KOPT-K1 (cell line): ENCODE measurements around the gene AXIN2.

ENCODE experiments used
- H3K27ac ChIP-seq: fragments of 200-600 bp; sonication (generic); 2 replicates; pipeline ENCODE4 v1.5.1; 2016; ENCODE audit warnings: antibody characterized with exemption, mild to moderate bottlenecking, low read depth, low read length; ENCODE audit not compliant: poor library complexity, severe bottlenecking
- H3K36me3 ChIP-seq: fragments of 200-600 bp; sonication (generic); 2 replicates; pipeline ENCODE4 v1.5.1; 2017; ENCODE audit warnings: antibody characterized with exemption, mild to moderate bottlenecking, low read length, moderate library complexity; ENCODE audit not compliant: insufficient read depth
- H3K9me3 ChIP-seq: fragments of 200-600 bp; sonication (generic); 2 replicates; pipeline ENCODE4 v1.5.1; 2017; ENCODE audit warnings: antibody characterized with exemption, low read length, mild to moderate bottlenecking; ENCODE audit not compliant: insufficient read depth, poor library complexity, severe bottlenecking

The AXIN2 gene

DNA sequence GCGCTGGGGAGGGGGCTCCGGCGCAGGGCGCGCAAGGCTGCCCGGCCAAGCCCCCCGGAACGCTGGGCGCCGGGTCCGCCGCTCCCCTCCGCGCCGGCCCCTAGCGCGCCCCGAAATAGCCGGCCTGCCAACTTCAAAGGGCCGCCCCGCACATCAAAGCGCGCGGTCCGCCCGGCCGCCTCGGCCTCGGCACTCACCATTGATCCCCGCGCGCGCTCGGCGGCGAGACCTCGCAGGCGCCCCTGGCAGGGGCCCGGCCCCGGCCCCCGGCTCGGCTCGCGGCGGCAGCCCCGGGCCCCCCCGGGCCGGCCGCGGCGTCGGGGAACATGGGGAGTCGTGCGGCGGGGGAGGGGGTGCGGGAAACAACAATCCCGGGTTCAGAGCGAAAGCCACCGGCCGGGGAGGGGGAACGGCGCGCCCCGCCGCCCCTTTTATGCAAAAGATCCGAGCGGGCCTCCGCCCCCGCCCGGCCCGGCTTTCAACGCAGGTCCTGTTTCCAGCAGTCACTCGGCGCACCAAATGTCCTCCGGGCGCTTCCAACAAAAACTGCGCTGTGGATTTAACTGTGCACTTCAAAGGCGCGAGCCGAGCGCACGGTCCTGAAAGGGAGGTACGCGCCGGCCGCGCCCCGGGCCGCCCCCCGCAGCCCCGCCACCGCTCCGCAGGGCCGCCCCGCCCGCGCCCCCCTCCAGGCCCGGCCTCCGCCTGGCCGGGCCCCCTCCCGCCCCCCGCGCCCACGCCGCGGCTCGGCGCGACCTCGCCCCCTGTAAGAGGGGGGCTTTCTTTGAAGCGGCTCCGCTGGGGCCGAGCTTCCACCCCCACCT, 608 bp downstream of the AXIN2 start:
- Histone ChIP-seq H3K27ac (peak overlapping the region; percentile 42), H3K9me3 (no peaks in the 10 kb centered on the region), H3K36me3 (no peaks in the 10 kb centered on the region)

DNA sequence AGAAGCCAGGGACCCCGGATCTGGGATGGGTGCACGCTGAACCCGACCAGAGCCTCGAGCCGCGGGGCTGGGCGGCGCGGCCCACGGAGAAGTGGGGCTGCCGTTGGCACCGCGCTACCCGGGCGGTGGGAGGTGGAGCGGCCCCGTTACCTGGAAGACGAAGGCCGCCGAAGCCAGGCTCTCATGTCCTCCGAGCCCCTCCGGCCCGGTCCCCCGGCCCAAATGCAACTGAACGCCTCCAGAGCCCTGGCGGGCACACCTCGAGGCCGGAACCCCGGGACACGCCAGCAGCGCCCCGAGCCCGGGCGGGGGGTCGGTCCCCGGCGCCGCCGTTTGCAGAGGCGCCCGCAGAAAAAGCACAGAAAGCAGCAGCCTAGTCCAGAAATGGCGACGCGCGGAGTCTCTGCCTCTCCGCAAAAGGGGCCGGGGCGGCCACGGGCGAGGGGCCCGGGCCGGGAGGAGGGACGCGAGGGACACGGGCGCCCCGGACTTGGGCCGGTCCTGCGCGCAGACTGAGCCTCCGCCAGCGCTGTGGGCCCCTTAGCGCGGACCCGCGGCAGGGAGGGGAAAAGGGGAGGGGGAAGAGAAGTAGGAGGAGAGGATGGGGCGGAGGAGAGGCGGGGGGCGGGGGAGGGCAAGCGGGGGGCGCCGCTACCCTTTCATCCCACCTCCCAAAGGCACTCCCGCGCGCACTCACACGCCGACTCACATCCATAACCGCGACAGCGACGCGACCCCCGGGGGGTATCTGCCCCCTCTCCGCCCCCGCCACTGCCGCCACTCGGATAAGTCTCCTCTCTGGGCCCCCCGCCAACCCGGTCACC, 1.4 kb downstream of the AXIN2 start:
- H3K36me3 ChIP-seq, result no peaks in the 10 kb centered on the region
- H3K27ac ChIP-seq, result peak overlapping the region; percentile 34
- no peaks in the 10 kb centered on the region for H3K9me3 ChIP-seq

DNA sequence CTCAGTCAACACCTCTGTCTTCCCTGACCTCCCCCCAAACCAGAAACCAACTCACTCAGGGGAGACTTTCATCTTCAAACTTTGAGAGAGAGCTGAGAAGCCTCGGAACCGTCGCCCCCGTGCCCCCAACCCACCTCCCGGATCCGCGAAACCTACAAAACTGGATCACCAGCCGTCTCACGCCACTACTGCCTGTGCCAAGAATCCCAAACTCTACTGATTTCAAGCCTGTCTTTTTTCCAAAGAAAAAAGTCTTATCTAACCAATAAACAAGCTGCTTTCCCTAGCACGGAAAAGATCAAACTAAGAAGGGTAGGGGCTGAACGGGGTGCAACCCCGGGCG, 2.0 kb downstream of the AXIN2 start:
- H3K9me3 ChIP-seq, result no peaks in the 10 kb centered on the region
- no peaks in the 10 kb centered on the region for H3K36me3 ChIP-seq
- H3K27ac ChIP-seq, result no peak overlapping the region

DNA sequence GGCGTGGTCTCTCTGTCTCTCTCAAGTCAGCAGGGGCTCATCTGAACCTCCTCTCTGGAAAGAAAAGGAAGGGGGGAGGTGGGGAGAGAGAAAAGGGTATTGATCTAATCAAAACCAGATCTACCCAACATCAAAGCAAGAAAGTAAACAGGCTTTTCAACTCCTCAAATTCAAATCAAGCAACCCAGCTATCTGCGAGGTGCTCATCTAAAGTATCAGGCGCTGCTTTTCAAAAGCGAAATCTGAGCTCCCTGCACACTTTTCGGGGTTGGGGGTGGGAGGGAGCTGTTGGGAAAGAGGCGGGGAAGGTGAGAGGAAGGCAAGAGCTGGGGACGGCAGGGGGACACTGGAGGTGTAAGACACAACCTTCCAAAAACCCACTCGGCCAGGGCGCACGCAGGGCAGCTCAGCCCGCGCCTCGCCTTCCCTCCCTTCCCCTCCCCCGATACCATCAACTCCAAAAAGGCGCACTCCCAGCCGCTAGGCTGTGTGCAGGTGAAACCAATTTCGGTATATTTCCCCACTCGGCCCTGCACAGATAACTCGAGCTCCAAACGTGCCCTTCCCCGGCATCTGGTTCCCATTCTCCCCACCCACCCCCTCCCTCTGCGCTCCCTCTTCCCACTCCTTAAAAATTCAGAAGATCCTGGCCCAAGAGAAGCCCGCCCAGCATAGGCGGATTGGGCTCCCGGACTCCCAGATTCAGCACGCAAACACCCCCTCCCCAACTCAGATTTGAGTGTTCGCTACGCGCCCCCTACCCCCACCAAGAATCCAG, 2.6 kb downstream of the AXIN2 start:
- no peak overlapping the region for H3K27ac ChIP-seq

DNA sequence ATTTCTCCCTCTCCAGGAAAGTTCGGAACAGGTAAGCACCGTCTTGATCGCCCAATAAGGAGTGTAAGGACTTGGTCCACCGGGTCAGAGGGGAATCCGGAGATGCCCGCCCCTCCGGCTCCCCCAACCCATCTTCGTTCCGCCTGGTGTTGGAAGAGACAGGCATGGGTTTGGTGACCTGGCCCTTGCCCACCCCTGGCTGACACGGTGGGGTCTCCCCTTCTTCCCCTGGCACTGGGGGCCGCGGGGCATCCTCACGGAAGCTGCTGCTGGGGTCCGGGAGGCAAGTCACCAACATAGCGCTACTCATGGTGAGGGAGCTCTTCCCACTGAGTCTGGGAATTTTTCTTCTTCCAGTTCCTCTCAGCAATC, 3.2 kb downstream of the AXIN2 start:
- no peaks in the 10 kb centered on the region for H3K36me3 ChIP-seq

More for the DNA sequence above, 2.6 kb downstream of the AXIN2 start:
- no peaks in the 10 kb centered on the region for H3K36me3 ChIP-seq
- no peaks in the 10 kb centered on the region for H3K9me3 ChIP-seq

DNA sequence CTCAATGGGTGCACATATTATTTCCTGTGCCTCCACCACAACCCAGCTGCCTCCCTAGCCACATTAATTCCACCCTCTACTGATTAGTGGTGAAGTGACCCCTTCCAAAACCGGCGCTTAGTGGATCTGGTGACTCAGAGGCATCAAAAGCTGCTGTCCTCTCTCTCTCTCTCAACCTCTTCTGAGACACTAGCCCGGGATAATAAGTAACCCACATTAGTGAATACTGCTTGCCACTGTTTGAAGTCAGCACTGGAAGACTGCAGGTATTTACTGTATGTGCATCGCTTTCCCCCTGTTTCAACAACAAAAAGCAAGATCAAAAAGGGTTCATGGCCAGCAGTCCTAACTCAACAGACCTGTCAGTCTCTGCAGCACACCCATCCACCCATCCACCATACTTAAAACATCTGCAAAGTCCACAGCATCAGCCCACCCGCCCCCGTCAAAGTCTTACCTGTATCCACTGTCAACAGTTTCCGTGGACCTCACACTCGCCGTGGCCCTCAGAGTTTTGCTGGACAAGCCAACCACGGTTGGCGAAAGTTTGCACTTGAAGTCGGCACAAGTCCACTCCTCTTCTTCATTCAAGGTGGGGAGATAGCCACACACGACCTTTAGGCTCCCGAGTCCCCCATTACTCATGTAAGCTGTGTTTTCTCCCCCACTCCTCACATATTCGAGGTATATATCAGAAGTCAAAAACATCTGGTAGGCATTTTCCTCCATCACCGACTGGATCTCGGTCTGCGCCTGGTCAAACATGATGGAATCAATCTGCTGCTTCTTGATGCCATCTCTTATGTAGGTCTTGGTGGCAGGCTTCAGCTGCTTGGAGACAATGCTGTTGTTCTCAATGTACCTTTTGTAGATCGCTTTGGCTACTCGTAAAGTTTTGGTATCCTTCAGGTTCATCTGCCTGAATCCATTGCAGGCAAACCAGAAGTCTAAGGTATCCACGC, 3.8 kb downstream of the AXIN2 start:
- Histone ChIP-seq H3K9me3 (no peaks in the 10 kb centered on the region), H3K27ac (no peak overlapping the region), H3K36me3 (no peaks in the 10 kb centered on the region)

More for the DNA sequence above, 3.2 kb downstream of the AXIN2 start:
- no peak overlapping the region for H3K27ac ChIP-seq
- H3K9me3 ChIP-seq, result no peaks in the 10 kb centered on the region

DNA sequence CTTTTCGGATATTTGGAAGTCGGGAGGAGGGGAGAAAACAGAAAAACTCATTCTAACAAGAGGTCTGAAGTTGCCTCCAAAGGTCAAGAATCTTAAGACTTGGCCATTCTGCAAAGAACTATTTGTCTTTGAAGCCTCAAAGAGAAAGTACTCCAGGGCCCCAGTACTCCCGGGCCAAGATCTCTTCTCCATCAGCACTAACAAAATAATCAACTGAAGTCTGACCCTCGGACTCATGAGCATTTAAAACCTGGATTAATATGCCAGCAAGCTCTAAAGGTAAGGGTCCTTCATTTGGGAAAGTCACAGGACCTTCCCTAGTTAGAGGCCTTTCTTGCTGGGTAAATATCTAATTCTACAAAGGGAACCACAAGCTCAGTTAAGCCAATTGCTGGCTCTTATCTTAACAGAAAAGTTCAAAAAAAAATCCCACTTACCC, 4.5 kb downstream of the AXIN2 start:
- Histone ChIP-seq H3K27ac (no peak overlapping the region), H3K9me3 (no peaks in the 10 kb centered on the region), H3K36me3 (no peaks in the 10 kb centered on the region)

DNA sequence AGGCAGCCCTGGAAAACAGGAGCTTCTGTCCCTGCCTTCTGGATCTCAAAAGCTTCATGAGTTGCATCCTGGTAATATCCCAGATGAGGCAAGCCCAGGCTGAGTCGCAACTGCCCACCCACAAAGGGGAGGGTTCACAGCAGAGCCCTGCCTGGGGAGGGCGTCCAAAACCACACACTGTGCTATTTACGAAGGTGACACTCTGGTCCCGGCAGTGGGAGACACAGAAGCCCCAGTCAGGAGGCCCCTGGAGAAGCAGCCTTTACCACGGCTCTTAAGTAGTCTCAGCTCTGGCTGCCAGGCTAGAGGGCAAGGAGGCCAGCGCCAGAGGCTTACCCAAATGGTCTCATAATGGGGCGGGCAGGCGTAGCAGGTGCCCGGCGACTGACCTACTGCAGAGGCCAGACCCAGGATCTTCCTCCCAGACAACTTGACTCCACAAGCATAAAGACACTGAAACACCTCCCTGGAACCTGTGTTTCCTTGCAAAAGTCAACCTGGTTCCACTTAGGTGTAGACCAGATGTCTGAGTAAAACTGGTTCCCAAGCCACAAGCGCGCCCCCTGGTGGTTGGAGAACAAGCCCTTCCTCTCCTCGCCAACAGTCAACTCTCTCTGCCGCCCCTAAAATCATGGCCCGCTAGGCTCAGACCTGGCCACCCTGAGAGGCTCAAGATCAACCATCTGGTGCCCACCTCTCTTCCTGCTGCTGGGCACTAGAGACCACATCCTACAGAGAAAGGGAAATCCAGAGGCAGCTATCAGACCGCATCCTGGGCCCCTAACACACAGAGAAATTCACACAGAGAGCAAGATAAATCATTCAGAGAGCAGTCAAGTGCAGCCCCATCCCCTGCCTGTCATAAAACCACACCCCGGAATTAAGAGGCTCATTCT, 5.2 kb downstream of the AXIN2 start:
- H3K36me3 ChIP-seq, result no peaks in the 10 kb centered on the region
- no peaks in the 10 kb centered on the region for H3K9me3 ChIP-seq
- no peak overlapping the region for H3K27ac ChIP-seq

DNA sequence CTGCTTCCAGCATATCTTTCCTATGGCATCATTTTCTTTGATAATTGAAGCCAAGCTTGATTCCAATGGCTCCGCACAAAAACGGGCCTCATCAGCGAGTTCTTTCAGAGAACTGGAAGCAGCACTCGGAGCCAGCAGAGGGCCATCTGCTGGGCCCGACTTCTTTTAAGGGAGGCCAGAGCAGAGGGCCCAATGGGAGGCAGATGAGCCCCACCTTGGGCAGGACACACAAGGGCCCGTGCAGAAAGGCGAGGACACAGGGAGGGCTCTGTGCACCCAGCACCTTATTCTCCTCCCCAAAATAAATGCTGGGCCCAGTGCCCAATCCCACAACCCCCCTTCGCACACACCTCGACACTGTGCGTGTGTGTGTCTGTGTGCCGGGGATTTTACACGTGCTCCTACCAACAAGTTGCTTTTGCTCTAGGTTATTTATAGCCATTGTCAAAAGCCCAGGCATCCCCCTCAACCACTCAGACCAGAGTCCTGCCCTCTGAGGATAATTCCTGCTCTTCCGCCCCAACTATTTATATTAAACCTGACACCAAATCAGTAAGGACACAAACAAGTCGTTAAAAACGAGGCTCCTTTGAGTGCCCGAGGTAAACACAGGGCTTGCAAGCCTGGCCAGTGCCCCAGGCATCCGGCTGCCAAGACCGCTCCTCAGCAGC, 6.8 kb downstream of the AXIN2 start:
- Histone ChIP-seq H3K9me3 (no peaks in the 10 kb centered on the region), H3K27ac (no peak overlapping the region), H3K36me3 (no peaks in the 10 kb centered on the region)

DNA sequence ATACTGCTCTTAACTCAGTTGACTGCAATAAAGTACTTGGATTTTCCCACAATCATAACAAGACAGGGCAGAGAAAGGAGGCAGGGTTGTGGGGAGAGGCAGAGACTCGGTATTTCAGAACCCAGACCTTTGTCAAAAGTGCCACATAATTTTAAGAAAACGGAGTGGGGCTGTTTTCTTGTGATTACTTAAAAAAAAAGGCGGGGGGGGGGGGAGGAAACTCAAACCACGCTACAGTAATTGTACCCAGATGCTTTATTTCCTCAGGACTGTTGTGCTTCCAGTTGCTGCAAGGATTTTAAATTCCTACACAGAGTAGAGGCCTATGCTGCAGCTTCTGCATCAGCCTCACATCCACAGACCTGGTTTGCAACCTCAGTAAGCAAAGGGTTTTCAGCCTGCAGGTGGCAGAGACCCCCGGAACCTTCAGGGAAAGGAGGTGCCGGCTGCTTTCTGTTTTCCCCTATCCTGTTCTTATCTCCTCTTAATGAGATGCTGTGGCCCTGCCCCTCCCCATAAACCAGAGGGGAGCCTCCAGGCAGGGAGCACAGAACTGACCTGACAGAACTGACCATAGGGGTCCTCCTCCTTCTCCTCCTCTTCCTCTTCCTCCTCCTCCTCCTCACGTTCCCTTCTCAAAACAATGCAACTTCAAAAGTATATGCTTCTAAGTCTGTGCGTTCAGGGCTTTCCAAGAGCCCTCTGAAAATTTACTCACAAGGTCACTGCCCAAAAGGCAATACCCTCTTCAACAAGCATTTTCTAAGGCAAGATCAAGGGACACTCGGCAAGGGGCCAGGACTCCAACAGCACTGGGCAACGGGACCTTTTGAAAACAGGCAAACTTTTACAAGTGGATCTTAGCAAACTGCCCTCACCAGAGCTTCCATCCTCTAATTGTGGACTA, 7.5 kb downstream of the AXIN2 start:
- Histone ChIP-seq H3K9me3 (no peaks in the 10 kb centered on the region), H3K27ac (no peak overlapping the region), H3K36me3 (no peaks in the 10 kb centered on the region)

DNA sequence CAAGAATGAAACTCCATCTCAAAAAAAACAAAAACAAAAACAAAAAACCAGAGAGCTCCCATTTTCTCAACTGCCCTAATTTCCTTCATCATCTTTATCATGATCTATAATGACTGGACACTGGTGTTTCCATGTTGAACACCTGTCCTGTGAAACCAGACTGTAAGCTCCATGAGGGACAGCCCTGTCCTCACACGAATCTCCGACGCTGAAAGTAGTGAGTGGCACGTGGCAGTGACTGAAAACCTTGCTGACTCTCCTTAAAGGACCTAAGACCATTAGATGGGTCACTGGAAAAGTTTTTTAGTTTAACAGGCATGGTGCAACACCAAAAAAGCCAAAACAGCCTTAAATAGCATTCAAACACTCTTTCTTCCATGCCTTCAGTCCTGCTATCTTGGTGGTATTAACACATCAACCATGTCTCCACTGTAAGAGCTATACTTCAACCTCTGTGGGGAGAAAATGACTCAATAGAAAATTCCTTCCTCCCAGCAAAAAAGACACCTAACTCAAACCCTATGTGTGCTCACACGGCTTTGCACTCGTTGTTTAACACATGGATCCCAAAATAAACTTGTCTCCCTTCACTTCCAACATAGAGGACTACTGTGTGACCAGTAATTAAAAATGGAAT, 8.3 kb downstream of the AXIN2 start:
- Histone ChIP-seq H3K27ac (no peak overlapping the region), H3K36me3 (no peaks in the 10 kb centered on the region), H3K9me3 (no peaks in the 10 kb centered on the region)

DNA sequence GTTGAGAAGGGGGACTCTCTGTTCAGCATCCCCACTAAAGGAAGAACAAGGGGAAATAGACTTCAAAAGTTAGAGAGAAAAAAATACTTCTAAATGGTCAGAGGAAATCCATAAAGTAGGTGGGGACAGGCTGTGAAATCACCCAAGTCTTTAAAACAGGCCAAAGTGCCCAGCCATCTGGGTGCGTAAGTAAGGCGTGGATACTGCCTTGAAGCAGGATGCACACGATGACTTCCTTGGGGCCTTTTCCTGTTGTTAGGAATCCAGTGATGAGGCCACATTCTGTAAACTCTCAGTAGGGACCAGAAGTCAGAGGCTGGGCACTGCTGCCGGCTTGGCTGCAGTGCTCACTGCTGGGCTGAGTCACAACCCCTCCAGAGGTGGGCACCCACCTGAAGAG, 9.2 kb downstream of the AXIN2 start:
- Histone ChIP-seq H3K9me3 (no peaks in the 10 kb centered on the region), H3K27ac (no peak overlapping the region), H3K36me3 (no peaks in the 10 kb centered on the region)
